Neural progenitor cell (in vitro differentiated cells): ENCODE measurements around the gene SNX9. TPM values are rescaled to one million over a fixed set of nuclear protein-coding genes. Genes with fewer than 3 reads are reported as not detected.
"Not testable (repeated sequence)": the region's sequence is repeated elsewhere in the genome, so short reads cannot be mapped to it uniquely, and the experiment has no call there.

Source experiments
- DNase-seq: peaks from one replicate; pipeline ENCODE4 v3.0.0-alpha.2; 2016; ENCODE audit warnings: low spot score
- H2AFZ ChIP-seq: fragments of 200-600 bp; sonication (generic); replicated peaks from 2 replicates; pipeline ENCODE4 v1.6.1; 2016; ENCODE audit warnings: antibody characterized with exemption
- H3F3A ChIP-seq: fragments of 200-600 bp; sonication (generic); 2 replicates; pipeline ENCODE4 v1.6.1; 2016; ENCODE audit warnings: antibody characterized with exemption, low read depth
- H3K27ac ChIP-seq: fragments of 200-600 bp; sonication (generic); 2 replicates; pipeline ENCODE4 v1.5.1; 2016; ENCODE audit warnings: mild to moderate bottlenecking
- H3K27me3 ChIP-seq: fragments of 200-600 bp; sonication (generic); 2 replicates; pipeline ENCODE4 v1.6.1; 2016; ENCODE audit warnings: mild to moderate bottlenecking, moderate library complexity
- H3K36me3 ChIP-seq: fragments of 200-600 bp; sonication (generic); 2 replicates; pipeline ENCODE4 v1.5.1; 2016
- H3K4me1 ChIP-seq: fragments of 200-600 bp; sonication (generic); 2 replicates; pipeline ENCODE4 v1.6.1; 2016; ENCODE audit warnings: mixed run types
- H3K4me2 ChIP-seq: fragments of 200-600 bp; sonication (generic); 2 replicates; pipeline ENCODE4 v1.6.1; 2016
- H3K4me3 ChIP-seq: fragments of 200-600 bp; sonication (generic); 2 replicates; pipeline ENCODE4 v1.5.1; 2016
- H3K79me2 ChIP-seq: fragments of 200-600 bp; sonication (generic); 2 replicates; pipeline ENCODE4 v1.6.1; 2016; ENCODE audit warnings: low read depth
- H3K9ac ChIP-seq: fragments of 200-600 bp; sonication (generic); 2 replicates; pipeline ENCODE4 v1.6.1; 2016
- H3K9me3 ChIP-seq: fragments of 200-600 bp; sonication (generic); 2 replicates; pipeline ENCODE4 v1.5.1; 2016; ENCODE audit warnings: low read depth
- H4K20me1 ChIP-seq: fragments of 200-600 bp; sonication (generic); 2 replicates; pipeline ENCODE4 v1.6.1; 2016; ENCODE audit warnings: low read depth
- H3K27ac Mint-ChIP-seq: 3 replicates; pipeline ENCODE4 v1.8.0; 2021; ENCODE audit warnings: mixed read lengths
- H3K27me3 Mint-ChIP-seq: 2 replicates; pipeline ENCODE4 v1.8.0; 2022; ENCODE audit warnings: low read depth, mild to moderate bottlenecking, inconsistent platforms, moderate library complexity, mixed read lengths; ENCODE audit not compliant: insufficient read depth
- H3K36me3 Mint-ChIP-seq: 3 replicates; pipeline ENCODE4 v1.8.0; 2021; ENCODE audit warnings: mixed read lengths
- H3K4me1 Mint-ChIP-seq: 3 replicates; pipeline ENCODE4 v1.8.0; 2021; ENCODE audit warnings: mixed read lengths
- H3K4me3 Mint-ChIP-seq: 3 replicates; pipeline ENCODE4 v1.8.0; 2021; ENCODE audit warnings: mild to moderate bottlenecking, moderate library complexity, mixed read lengths
- H3K9me3 Mint-ChIP-seq: 3 replicates; pipeline ENCODE4 v1.8.0; 2020; ENCODE audit warnings: mixed read lengths
- EZH2 ChIP-seq: fragments of 200-600 bp; sonication (generic); IDR thresholded peaks from 2 replicates; pipeline ENCODE4 v1.6.1; 2017; ENCODE audit warnings: antibody characterized with exemption, mild to moderate bottlenecking, moderate library complexity
- EZH2phosphoT487 ChIP-seq: fragments of 200-600 bp; sonication (generic); IDR thresholded peaks from 2 replicates; pipeline ENCODE4 v1.6.1; 2017; ENCODE audit warnings: antibody characterized with exemption
- total RNA-seq: library from RNA; depleted of rRNA; stranded (reverse); fragments of >200 nt; gene quantifications from 2 replicates; pipeline ENCODE4 v1.2.3, GENCODE V29; 2015; ENCODE audit warnings: low replicate concordance
- TF ChIP-seq, protein P1 (sequence below): fragments of 200-600 bp; sonication (generic); IDR thresholded peaks from 2 replicates; pipeline ENCODE4 v1.5.1; 2017; ENCODE audit warnings: antibody characterized with exemption, mild to moderate bottlenecking

Gene SNX9
- total RNA-seq, 1 donor from 2014 or later: 17.8 TPM

- Histone ChIP-seq H3K79me2 (no peaks in the 10 kb centered on the region), H3K4me3 (no peak overlapping the region), H3K36me3 (no peaks in the 10 kb centered on the region), H3F3A (no peaks in the 10 kb centered on the region), H3K9ac (no peak overlapping the region), H4K20me1 (peaks cover 3% of the 10 kb centered on the region), H2AFZ (no peak overlapping the region), H3K27ac (no peak overlapping the region), H3K27me3 (no peaks in the 10 kb centered on the region), H3K4me1 (peaks cover 6% of the 10 kb centered on the region), H3K4me2 (no peak overlapping the region), H3K9me3 (no peaks in the 10 kb centered on the region)
- Mint-ChIP-seq H3K4me1 (peaks cover 6% of the 10 kb centered on the region), H3K27me3 (no peaks in the 10 kb centered on the region), H3K9me3 (no peaks in the 10 kb centered on the region), H3K36me3 (peaks cover 9% of the 10 kb centered on the region), H3K4me3 (no peak overlapping the region), H3K27ac (peak overlapping the region; percentile 67)
- TF ChIP-seq EZH2 (no peak), EZH2phosphoT487 (no peak)
- TF ChIP-seq, protein P1, sequence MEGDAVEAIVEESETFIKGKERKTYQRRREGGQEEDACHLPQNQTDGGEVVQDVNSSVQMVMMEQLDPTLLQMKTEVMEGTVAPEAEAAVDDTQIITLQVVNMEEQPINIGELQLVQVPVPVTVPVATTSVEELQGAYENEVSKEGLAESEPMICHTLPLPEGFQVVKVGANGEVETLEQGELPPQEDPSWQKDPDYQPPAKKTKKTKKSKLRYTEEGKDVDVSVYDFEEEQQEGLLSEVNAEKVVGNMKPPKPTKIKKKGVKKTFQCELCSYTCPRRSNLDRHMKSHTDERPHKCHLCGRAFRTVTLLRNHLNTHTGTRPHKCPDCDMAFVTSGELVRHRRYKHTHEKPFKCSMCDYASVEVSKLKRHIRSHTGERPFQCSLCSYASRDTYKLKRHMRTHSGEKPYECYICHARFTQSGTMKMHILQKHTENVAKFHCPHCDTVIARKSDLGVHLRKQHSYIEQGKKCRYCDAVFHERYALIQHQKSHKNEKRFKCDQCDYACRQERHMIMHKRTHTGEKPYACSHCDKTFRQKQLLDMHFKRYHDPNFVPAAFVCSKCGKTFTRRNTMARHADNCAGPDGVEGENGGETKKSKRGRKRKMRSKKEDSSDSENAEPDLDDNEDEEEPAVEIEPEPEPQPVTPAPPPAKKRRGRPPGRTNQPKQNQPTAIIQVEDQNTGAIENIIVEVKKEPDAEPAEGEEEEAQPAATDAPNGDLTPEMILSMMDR: no peak
- no peak for DNase-seq
Measured at GRCh38 chr6:157898640-157899039, 75.6 kb downstream of the SNX9 start.

- DNase-seq, H3K4me1 Mint-ChIP-seq, H3K27me3 ChIP-seq, H3F3A ChIP-seq, H3K27ac Mint-ChIP-seq, H3K27me3 Mint-ChIP-seq, H3K9ac ChIP-seq, H3K9me3 Mint-ChIP-seq, H4K20me1 ChIP-seq, H3K4me3 ChIP-seq, H3K36me3 ChIP-seq, H2AFZ ChIP-seq, H3K4me2 ChIP-seq, H3K4me3 Mint-ChIP-seq, H3K9me3 ChIP-seq, H3K79me2 ChIP-seq, H3K27ac ChIP-seq: not testable (repeated sequence)
- H3K4me1 ChIP-seq: peaks cover 13% of the 10 kb centered on the region
- H3K36me3 Mint-ChIP-seq: peaks cover 13% of the 10 kb centered on the region
Measured at GRCh38 chr6:157900262-157900661, 77.2 kb downstream of the SNX9 start.

DNA sequence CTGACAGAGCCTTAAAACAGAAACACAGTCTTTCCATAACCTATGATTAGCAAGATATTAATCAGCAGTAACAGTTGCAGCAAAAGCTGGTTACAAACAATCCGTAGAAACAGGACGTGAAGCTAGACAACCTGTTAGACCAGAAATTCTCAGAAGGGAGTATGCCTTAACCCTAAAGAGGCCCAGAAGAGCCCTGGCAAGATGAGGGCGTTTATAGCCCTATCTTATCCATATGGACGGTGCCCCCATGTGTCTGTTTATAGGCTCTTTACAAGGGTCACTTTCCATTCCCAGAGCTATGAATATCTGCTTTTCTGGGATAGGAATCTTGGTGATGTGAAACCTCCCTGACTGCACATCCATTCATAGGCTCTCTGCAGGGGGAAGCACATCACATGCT lies 77.7 kb downstream of the SNX9 start:
- not testable (repeated sequence) for H3F3A ChIP-seq, DNase-seq, H3K9ac ChIP-seq, H3K4me1 Mint-ChIP-seq, H2AFZ ChIP-seq, H3K27me3 Mint-ChIP-seq, H3K27me3 ChIP-seq, H3K27ac Mint-ChIP-seq, H4K20me1 ChIP-seq, H3K4me3 ChIP-seq, H3K9me3 Mint-ChIP-seq, H3K79me2 ChIP-seq, H3K27ac ChIP-seq, H3K36me3 ChIP-seq, H3K4me3 Mint-ChIP-seq, H3K9me3 ChIP-seq, H3K4me2 ChIP-seq
- peaks cover 18% of the 10 kb centered on the region for H3K4me1 ChIP-seq
- H3K36me3 Mint-ChIP-seq: peaks cover 13% of the 10 kb centered on the region

DNA sequence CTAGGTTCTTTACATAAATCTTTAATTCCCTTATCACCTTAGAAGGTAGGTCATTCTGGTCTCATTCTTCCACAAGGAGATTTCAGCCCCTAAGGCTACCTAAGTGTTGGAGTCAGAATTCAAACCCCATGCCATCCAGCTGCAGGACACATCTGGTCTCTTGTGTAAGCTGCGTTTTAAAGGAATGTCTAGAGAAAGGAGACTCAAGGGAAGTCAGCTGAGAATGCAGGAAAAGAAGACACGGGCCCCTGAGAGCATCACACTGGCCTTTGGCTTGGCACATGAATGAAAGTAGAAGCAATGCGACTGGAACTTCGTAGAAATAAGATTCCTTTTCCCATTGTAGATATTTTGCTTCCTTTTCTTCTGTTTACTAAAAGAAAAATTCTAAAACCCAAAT lies 82.0 kb downstream of the SNX9 start:
- H3K9ac ChIP-seq: no peak overlapping the region
- Mint-ChIP-seq H3K4me3 (no peak overlapping the region), H3K9me3 (no peaks in the 10 kb centered on the region), H3K4me1 (peaks cover 6% of the 10 kb centered on the region), H3K27ac (no peak overlapping the region), H3K36me3 (peaks cover 24% of the 10 kb centered on the region), H3K27me3 (no peaks in the 10 kb centered on the region)
- peaks cover 5% of the 10 kb centered on the region for H3K36me3 ChIP-seq
- no peaks in the 10 kb centered on the region for H3K9me3 ChIP-seq
- DNase-seq: peak; percentile 19
- no peak overlapping the region for H3K4me3 ChIP-seq
- peaks cover 5% of the 10 kb centered on the region for H3F3A ChIP-seq
- no peaks in the 10 kb centered on the region for H4K20me1 ChIP-seq
- H3K79me2 ChIP-seq: no peaks in the 10 kb centered on the region
- no peaks in the 10 kb centered on the region for H3K27me3 ChIP-seq
- no peak overlapping the region for H3K27ac ChIP-seq
- H3K4me1 ChIP-seq: peaks cover 21% of the 10 kb centered on the region
- no peak for TF ChIP-seq EZH2phosphoT487
- no peak for TF ChIP-seq EZH2
- H2AFZ ChIP-seq: no peak overlapping the region
- H3K4me2 ChIP-seq: peak overlapping the region; percentile 37

DNA sequence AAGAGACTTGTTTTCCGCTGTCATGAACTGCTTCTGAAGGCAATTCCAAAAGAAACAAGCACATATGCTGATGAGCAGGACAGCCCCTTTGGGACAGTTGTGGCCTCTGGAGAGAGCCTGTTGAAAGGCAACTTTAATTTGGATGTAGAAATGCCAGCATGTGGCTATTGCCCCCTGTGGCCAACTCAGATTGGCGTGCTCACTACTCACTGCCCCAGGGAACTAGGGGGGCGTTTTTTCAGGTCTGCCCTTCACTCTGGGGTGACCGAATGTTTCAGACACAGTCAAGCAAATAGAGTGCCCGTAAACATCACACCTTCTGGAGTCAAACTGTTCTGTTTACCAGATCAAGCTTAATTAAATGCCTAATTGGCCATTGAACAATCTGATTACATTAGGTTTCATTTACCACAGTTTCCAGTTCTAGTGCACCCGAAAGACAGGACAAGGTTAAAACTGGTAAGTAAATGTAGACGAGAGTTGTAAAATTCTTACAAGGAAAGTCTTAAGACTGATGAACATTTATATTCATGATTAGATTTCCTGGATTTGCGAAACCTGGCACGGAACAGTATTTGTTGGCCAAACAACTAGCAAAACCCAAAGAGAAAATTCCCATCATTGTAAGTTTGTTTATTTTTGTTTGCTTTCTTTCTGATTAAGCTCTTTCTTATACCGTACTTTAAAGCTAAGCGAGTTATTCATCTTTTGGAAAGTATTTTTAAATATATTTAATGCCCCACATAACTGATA lies 82.7 kb downstream of the SNX9 start:
- H3K36me3 ChIP-seq: peaks cover 7% of the 10 kb centered on the region

More for the DNA sequence above, 82.7 kb downstream of the SNX9 start:
- peaks cover 31% of the 10 kb centered on the region for H3K36me3 Mint-ChIP-seq
- Histone ChIP-seq H2AFZ (no peak overlapping the region), H3K27ac (no peak overlapping the region), H3K4me3 (no peak overlapping the region), H3K27me3 (no peaks in the 10 kb centered on the region), H3K9ac (no peak overlapping the region), H3K4me2 (peak overlapping the region; percentile 33), H3K9me3 (no peaks in the 10 kb centered on the region), H3K79me2 (no peaks in the 10 kb centered on the region), H3F3A (peaks cover 5% of the 10 kb centered on the region), H4K20me1 (no peaks in the 10 kb centered on the region), H3K4me1 (peaks cover 21% of the 10 kb centered on the region)
- H3K4me1 Mint-ChIP-seq: peaks cover 2% of the 10 kb centered on the region
- H3K27ac Mint-ChIP-seq: no peak overlapping the region
- no peaks in the 10 kb centered on the region for H3K9me3 Mint-ChIP-seq
- peak; percentile 41 for DNase-seq
- no peak overlapping the region for H3K4me3 Mint-ChIP-seq
- no peaks in the 10 kb centered on the region for H3K27me3 Mint-ChIP-seq
- no peak for TF ChIP-seq EZH2phosphoT487
- TF ChIP-seq, protein P1: peak; percentile 14
